Ramos (cell line): ENCODE results near the gene CER1.

Source experiments
- in situ Hi-C: fragments of 300-500 bp; cut with MboI; formaldehyde crosslinking; loops from one replicate; pipeline ENCODE4 v1.14.3; 2022; ENCODE audit warnings: low sequenced_read_pairs; ENCODE audit not compliant: unreplicated experiment

The CER1 gene

DNA sequence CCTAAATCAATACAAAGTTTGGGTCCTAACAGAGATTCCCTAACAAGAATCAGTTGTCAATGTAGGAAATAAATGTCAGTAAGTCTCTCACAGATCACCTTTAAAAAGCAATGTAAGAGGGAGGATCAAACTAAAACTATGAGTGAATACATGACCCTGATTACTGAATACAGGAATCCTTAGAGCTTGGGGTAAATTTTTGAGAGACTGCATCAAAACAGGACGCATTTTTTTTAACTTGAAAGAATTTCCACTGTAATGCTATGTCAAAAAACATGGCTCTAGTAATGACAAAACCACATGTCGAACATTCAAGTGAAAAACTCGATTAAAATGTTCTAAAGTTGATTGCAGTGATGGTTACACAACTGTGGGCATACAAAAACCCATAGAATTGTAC, 51.2 kb downstream of the CER1 start:
- in situ Hi-C loops = no loop called here

DNA sequence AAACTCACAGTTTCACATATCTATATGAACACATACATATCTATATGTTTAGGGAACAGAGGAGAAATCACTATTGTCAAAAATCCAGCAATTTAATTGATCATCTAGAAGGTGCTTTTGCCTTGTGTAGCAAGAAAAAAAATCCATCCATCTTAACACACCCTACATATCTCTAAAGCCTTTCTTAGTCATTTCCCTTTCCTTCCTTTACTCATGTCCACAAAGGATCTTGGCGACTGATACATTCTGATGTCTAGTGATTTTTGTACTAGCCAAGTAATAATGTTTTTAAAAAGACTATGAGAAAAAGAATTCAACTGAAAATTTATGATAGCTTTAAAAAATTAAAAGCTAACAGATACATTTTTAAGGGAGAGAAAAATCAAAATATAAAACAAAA, 51.8 kb downstream of the CER1 start:
- in situ Hi-C loops = no loop called here
